RPMI7951 (cell line): ENCODE data around the gene HILPDA. TPM values are rescaled to one million over a fixed set of nuclear protein-coding genes. Genes with fewer than 3 reads are reported as not detected.
"Not testable (repeated sequence)": the region's sequence is repeated elsewhere in the genome, so short reads cannot be mapped to it uniquely, and the experiment has no call there.

Experiments used
- DNase-seq: peaks from one replicate; pipeline ENCODE4 v3.0.0-alpha.2; 2012; ENCODE audit warnings: low read depth
- total RNA-seq: library from RNA; depleted of rRNA; stranded (reverse); fragments of >200 nt; shearing (Covaris generic); gene quantifications from 2 replicates; pipeline ENCODE4 v1.2.3, GENCODE V29; 2014

HILPDA gene
- total RNA-seq, 1 experiment from 2014 or later, result 18.7 TPM

DNA sequence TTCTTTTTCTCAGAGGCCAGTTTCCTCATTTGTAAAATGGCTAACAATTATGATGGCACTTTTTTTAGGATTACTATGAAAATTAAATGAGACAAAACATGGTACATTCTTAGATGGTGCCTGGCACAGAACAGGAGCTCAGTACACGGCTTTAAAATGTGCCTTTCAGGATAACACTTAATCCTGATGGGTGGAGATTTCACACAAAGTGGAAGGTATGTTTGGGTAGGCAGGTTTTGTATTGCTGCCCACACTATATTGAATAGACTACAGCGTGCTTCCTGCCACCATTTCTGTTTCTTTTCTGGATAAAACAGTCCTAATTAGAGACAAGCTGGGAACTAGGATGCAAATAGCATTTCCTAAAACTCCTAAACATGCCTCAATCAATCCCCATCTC, 23.9 kb upstream of the HILPDA start:
- no peak for DNase-seq

DNA sequence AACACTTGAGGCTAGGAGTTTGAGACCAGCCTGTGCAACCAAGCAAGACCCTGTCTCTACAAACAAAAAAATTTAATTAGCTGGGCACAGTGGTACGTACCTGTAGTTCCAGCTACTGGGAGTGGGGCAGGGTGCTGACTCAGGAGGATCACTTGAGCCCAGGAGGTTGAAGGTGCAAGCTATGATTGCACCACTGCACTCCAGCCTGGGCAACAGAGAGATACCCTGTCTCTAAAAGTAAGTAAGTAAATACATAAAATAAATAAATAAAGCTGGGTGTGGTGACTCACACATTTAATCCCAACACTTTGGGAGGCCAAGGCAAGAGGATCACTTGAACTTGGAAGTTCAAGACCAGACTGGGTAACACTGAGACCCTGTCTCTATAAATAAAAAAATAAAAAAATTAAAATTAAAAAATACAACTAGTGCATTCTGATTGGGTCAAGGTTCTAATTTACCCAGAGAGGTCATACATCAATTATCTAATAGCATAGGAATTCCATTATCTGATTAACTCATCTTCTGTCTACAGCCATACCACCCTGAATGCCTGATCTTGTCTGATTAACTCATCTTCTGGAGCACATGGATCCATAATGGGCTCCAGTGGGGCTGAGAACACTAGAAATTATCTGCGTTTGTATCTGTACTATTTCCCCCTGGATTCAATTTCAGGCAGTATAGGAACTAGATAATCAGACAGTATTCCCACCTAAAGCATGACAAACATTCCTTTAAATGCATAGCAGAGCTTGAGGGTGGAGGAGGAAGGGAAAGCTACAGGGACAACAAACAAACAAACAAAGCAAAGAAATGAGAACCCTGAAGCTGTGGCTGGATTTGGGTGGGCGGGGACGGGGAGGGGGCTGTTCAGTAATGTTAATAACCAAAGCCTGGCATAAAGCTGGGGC, 21.0 kb upstream of the HILPDA start:
- DNase-seq, result no peak

DNA sequence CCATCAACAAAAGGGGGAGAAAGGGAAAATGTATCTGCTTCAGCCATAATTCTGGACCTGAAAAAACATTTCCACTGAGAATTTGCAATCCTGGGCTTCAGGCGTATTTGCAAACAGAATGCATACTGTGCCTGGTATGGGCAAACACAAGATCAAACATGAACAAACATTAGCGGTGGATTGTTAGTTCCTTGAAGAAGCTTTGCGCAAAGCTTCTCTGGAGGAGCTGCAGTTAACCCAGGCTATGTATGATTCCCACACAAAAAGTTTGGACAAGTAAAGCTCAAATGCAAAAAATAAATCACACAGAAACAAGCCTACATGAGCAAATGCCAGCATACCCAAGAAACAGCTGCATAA, 20.4 kb upstream of the HILPDA start:
- no peak for DNase-seq

DNA sequence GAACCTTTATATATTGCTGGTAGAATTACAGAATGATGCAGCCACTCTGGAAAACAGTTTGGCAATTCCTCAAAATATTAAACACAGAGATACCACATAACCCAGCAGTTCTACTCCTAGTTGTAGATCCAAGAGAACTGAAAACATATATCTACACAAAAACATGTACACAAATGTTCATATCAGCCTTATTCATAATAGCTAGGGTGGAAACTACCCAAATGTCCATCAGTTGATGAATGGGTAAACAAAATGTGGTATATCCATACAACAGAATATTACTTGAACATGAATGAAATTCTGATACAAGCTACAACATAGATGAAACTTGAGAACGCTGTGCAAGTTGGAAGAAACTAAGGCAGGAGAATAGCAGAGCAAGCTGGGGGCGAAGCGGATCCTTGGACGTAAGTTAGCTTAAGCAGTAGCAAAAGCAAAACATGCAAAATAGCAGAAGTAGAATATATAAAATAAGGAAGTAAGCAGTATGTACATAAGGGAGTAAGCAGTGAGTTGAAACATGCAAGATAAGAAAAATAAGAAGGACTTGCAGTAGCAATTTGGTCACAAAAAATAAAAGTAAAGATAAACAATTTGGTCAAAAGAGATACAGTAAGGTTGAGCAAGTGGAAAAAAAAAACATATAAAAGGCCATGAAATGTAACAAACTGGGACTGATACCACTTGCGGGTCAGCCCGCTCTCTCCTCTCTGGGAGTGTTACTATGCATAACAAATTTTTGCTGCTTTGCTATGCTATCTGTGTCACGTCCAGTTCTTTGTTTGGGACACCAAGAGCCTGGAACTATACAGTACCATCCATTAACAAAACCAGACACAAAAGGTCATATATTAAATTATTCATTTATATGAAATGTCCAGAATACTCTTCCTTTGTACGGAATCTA, 18.0 kb upstream of the HILPDA start:
- DNase-seq, result no peak

DNA sequence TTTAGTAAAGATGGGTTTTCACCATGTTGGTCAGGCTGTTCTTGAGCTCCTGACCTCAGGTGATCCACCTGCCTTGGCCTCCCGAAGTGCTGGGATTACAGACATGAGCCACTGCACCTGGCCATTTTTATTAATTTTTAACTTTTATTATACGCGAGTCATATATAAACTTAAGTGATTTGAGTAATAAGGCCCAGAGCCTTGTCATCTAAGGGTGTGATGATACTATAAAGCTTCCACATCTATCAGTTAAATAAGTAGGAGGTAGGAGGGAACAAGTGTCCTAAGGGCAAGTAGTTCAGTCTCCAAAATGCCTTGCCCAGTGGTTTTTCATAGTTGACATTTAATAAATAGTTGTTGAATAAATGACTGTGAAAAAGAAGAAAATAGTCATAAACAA, 13.3 kb upstream of the HILPDA start:
- no peak for DNase-seq

DNA sequence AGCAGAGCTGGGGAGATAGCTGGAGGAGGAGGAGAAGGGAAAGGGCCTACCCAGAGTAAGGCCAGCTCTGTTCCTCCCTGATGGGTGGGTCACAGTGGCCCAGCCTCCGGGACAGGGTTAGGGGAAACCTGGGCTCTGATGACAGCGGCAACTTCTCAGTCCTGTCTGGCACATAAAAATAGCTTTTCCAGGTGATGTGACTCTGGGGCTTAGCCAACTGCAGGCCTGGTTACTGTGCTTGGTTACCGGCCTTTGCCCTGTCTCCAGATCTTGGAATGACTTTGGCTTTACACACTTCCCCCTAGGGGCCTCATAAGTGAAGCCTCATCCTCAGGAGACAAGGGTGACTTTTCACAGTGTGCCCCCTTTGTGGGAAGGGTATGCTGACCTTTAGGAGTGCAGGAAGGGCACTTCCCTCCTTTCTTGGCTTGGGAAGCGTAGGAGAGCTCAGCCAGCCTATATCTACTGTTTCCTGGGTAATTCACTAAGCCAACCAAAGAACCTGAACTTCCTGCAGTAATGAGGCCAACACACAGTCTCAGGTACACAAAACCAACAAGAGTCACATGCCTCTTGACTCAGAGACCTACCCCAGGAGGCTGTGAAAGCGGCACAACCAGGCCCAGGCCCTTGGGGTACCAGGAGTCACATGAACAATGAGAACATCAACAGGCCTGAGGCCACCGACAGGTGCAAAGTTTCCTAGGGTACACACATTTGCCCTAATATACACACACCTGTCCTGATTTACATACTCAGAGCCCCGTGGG, 11.7 kb upstream of the HILPDA start:
- no peak for DNase-seq

DNA sequence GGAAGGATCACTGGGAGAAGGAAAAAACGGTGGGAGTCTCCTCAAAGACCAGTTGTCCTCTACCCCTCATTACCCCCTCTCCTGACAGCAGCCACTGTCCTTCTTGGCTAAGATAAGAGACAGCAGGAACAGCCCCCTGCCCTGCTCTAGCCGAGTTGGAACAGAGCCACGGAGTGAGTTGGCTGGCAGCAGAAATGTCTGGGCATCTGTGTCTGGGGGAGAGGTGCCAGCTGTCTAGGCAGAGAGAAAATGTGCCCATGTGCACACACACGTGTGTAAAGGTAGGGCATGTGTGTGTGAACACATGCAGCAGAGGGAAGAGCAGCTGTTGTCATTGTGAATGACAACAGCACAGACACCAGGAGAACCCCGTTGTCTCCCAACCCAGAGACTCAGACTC, 9.4 kb upstream of the HILPDA start:
- DNase-seq, result no peak

DNA sequence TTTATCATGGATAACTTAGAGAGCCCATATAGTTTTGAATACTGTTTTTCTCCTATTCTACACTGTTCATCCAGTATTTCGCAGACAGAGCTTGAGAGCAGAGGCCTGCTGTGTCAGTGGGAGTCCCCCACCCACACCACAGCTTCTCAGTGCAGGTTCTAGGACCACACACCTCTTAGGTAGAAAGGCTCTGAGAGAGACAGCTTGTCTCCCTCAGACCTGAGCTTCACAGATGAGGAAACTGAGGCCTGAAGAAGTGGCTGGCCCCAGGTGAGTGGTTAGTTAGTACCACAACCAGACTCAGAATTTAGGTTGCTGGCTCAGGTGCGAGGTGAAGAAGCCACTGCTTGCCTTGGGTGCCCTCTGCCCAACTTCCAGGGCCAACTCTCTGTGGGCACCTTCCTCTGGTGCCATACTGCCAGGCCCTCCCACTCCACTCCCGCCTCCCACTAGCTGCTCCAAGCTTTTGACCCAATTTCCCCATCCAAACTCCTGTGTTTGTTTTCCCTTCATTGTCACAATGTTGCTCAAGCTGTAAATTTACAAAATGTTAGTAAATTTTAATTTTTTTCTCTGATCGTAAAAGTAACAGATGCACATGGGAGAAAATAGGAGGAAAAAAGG, 7.6 kb upstream of the HILPDA start:
- DNase-seq, result no peak

DNA sequence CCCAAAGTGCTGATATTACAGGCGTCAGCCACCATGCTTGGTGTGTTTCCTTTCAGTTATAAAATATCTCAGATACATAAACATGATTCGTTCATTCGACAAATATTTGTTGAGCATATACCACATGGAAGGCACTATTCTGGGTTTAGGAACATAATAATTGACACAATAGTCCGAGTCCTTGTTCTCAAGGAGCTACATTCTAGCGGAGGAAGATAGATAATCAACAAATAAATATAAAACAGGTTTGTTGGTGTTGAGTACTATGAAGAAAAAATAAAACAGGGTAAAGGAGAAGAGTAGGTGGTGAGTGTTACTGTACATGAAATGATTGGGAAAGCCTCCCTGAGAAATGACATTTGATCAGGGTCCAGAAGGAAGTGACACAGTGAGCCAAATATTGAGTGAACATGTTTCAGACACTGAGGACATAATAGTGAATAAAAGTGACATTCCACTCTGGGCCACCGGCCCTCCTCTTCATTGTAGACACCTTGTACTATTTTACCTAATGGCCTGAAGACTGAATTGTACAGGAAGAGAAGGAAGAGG, 6.9 kb upstream of the HILPDA start:
- DNase-seq, result no peak

DNA sequence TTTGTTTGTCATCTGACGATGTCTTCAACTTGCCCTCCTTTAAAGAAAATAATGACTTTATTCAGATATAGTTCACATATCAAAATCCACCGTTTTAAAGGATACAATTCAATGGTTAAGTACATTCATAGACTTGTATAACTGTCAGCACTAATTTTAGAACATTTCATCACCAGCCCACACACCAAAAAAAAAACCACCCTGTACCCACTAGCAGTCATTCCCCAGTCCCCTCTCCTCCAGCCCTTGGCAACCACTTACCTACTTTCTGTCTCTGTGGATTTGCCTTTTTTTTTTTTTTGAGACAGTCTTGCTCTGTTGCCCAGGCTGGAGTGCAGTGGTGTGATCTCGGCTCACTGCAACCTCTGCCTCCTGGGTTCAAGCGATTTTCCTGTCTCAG, 5.3 kb upstream of the HILPDA start:
- no peak for DNase-seq

DNA sequence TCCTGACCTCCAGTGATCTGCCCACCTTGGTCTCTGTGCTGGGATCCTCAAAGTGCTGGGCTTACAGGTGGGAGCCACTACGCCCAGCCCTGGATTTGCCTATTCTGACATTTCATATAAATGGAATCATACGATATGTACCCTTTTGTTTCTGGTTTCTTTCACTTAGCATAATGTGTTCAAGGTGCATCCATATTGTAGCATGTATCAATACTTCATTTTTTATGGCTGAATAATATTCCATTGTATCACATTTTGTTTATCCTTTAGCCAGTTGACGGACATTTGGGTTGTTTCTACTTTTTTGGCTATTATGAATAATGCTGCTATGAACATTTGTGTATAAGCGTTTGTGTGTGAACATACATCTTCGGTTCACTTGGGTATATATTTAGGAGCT, 4.8 kb upstream of the HILPDA start:
- no peak for DNase-seq

DNA sequence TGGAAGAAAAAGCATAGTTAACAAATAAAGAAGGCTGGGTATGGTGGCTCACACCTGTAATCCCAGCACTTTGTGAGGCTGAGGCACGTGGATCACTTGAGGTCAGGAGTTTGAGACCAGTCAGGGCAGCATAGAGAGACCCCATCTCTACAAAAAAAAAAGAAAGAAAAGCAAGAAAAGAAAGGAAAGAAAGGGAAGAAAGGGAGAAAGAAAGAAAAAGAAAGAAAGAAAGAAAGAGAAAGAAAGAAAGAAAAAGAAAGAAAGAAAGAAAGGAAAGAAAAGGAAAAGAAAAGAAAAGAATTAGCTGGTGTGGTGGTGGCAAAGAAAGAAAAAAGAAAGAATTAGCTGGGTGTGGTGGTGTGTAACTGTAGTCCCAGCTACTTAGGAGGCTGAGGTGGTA, 3.1 kb upstream of the HILPDA start:
- no peak for DNase-seq

DNA sequence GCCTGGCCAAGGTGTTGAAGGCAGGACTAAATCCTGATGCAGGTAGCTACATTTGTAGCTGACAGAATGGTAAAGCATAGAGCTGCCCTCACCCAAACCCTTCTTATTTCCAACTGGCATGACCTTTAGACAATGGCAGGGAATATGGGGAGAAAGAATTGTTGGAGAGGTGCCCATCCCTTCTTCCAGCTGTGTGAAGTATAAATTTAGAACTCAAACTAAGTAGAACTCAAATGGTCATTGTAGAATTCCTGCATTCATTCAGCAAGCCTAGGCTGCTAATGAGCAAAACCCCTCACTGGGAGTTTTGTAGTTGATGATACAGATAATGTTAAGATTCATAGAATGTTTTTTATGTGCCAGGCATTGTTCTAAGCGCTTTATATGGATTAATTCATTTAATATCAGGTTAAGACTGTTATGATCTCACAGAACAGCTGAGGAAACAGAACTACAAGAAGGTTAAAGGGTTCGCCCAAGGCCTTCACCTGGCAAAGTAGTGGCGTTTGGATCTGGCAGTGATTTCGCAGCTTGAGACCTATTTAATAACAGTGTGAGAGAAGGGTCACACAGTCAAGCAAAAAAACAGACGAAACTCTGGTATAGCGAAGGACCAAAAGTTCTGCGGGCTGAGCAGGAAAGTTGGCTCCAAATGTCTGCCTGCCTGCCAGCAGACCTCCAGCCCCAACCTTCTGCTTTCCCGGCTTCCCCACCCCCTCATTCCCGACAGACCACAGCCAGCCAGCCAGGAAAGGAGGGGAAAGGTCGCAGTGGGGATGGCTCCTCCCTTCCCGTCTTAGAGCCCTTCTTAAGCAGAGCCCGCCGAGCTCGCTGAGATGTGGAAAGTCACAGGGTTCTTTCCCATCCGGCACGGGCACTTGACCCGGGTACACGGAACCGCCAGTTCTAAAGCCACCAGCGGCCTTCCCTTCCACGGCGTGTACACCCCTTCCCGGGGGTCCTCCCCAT, 1.6 kb upstream of the HILPDA start:
- peak; percentile 74 for DNase-seq

DNA sequence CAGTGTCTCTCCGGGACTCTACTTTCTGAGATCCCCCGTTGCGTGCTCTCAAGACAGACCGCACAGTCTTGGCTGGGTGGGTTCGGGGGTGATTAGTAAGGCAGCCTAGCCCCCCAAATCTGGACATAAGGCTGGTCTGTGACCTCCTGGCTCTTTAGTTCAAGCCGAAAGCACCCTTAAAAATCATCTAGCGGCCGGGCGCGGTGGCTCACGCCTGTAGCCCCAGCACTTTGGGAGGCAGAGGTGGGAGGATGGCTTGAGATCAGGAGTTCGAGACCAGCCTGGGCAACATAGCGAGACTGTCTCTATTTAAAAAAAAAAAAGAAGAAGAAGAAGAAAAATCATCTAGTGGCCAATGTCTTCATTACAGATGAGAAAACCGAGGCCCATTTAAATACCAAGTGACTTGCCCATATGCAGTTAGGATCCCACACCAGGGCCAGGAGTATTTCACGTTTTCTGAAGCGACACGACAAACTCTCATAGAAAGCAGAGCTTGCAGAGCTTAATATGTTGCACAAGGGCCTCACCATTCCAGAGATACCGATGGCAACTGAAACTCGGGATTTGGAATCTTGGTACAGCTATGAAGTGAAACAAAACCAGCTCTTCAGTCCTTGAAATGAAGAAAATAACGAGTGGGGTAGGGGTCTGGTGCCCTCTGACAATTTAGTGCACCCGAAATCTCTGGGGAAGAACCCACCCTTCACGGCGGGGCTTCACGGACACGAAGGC, 703 bp upstream of the HILPDA start:
- DNase-seq, result no peak

DNA sequence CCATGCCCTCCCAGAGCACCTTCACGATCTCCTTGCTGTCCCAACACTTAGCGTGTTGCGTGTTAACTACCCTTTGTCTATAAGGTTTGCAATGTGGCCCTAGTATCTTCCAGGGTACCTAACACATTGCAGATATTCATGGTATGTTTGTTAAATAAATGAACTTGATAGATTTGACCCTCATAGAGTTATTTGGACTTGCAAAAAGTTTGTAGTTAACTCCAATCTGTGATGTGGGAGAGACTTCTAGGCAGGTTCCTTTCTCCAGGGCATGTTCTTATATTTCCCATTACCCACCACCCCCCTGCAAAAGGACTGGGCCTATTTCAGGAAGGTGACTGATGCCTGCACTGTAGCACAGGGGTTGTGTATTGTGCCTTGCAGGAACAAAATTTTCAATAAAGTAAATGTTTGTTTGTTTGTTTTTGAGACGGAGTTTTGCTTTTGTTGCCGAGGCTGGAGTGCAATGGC, 612 bp downstream of the HILPDA start:
- DNase-seq, result no peak

DNA sequence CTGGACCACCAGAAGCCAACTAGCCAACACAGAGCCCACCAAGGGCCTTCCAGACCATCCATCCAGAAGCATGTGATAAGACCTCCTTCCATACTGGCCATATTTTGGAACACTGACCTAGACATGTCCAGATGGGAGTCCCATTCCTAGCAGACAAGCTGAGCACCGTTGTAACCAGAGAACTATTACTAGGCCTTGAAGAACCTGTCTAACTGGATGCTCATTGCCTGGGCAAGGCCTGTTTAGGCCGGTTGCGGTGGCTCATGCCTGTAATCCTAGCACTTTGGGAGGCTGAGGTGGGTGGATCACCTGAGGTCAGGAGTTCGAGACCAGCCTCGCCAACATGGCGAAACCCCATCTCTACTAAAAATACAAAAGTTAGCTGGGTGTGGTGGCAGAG, 1.7 kb downstream of the HILPDA start:
- not testable (repeated sequence) for DNase-seq

DNA sequence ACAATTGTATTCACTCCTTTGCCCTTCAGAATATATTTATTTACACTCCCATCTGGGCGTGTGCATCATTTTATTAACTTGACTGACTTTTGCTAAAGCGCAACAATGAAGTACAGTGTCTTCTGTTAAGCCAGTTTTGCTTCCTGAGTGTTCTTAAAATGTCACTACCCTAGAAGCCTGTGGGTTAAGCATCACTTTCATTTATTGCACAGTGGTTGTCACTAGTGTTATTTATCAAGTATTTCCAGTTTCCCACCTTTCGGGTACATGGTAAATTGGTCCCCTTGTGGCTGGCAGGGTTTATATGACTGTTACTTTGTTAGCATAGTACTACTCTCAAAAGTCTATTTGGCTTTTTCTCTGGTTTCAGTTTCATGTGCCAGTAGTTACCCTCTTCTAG, 3.3 kb downstream of the HILPDA start:
- no peak for DNase-seq

DNA sequence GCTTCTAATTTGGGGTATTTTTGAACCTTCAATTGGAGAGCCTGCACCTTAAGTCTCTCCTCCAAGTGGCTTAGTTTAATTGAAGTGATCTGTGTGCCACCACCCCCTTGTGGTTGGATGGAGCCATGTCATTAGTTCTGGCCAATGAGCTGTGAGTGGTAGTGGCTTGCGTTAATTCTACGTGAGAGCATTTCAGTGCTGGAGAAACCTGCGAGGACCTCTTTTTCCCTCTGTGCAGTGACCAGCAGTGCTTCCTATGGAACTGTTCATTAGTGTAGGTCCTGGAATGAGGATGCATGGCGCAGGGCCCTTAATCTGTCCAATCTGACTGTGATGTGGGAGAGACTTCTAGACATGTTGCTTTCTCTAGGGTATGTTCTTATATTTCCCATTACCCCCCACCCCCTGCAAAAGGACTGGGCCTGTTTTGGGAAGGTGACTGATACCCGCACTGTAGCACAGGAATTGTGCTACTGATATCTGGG, 3.8 kb downstream of the HILPDA start:
- peak; percentile 65 for DNase-seq

DNA sequence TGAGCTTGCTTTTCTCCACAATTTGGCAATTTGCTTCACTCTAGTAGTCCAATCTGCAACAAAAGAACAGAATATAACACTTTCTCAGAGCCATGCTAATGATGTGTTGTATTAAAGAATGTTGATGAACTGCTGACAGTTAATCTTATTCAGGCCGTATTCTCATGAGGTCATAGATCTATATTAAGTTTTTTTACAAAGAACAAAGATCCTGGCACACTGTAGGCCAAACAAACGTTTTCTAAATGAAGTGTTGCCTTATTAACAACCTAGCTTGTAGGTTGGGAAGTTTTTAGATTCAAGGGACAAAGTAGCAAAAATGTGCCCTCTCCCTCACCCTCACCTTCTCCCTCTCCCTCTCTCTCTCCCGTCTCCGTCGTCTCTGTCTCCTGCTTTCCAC, 6.8 kb downstream of the HILPDA start:
- no peak for DNase-seq
